ENCODE measurements around the gene CRYGN.

CRYGN gene

GRCh38 chr7:151468217-151469018, 28.5 kb upstream of the CRYGN start:
- Mint-ChIP-seq H3K4me1 (peaks cover 38% of the 10 kb centered on the region), H3K4me3 (no peak overlapping the region), H3K9me3 (peaks cover 6% of the 10 kb centered on the region), H3K36me3 (peaks cover 57% of the 10 kb centered on the region), H3K27ac (peak overlapping the region; percentile 83), H3K27me3 (no peaks in the 10 kb centered on the region)

GRCh38 chr7:151465169-151465568, 25.2 kb upstream of the CRYGN start:
- Mint-ChIP-seq H3K27me3 (no peaks in the 10 kb centered on the region), H3K27ac (no peak overlapping the region), H3K9me3 (peaks cover 6% of the 10 kb centered on the region), H3K36me3 (peaks cover 57% of the 10 kb centered on the region), H3K4me3 (no peak overlapping the region), H3K4me1 (peaks cover 15% of the 10 kb centered on the region)

- Mint-ChIP-seq H3K4me3 (no peak overlapping the region), H3K9me3 (peaks cover 6% of the 10 kb centered on the region), H3K36me3 (peaks cover 33% of the 10 kb centered on the region), H3K4me1 (no peaks in the 10 kb centered on the region), H3K27me3 (no peaks in the 10 kb centered on the region), H3K27ac (no peak overlapping the region)
Measured at GRCh38 chr7:151462306-151462779, 22.4 kb upstream of the CRYGN start.

DNA sequence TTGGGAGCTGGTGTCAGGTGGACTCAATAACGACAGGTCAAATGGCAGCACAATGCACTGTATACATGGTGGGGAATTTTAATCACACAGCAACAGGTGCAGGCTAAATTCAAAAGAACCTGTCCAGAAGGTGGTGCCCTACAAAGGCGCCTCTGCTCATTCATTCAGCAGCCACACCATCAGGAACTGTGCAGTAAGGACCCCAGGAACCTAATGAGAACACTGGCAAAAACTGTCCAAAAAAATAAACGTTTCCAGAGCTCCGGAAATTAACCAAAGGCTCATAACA, 21.9 kb upstream of the CRYGN start:
- Mint-ChIP-seq H3K27ac (no peak overlapping the region), H3K9me3 (peaks cover 6% of the 10 kb centered on the region), H3K4me3 (no peak overlapping the region), H3K27me3 (no peaks in the 10 kb centered on the region), H3K36me3 (peaks cover 30% of the 10 kb centered on the region), H3K4me1 (no peaks in the 10 kb centered on the region)

GRCh38 chr7:151461096-151461941, 21.4 kb upstream of the CRYGN start:
- Mint-ChIP-seq H3K27ac (peak overlapping the region; percentile 41), H3K9me3 (peaks cover 6% of the 10 kb centered on the region), H3K4me1 (no peaks in the 10 kb centered on the region), H3K36me3 (peaks cover 30% of the 10 kb centered on the region), H3K27me3 (no peaks in the 10 kb centered on the region), H3K4me3 (no peak overlapping the region)

GRCh38 chr7:151460474-151460855, 20.5 kb upstream of the CRYGN start:
- no peaks in the 10 kb centered on the region for H3K4me1 Mint-ChIP-seq
- no peak overlapping the region for H3K27ac Mint-ChIP-seq
- no peaks in the 10 kb centered on the region for H3K27me3 Mint-ChIP-seq
- H3K9me3 Mint-ChIP-seq: peaks cover 6% of the 10 kb centered on the region
- H3K4me3 Mint-ChIP-seq: no peak overlapping the region
- peaks cover 23% of the 10 kb centered on the region for H3K36me3 Mint-ChIP-seq

GRCh38 chr7:151459726-151460473, 20.0 kb upstream of the CRYGN start:
- Mint-ChIP-seq H3K27ac (no peak overlapping the region), H3K4me3 (no peak overlapping the region), H3K4me1 (no peaks in the 10 kb centered on the region), H3K27me3 (no peaks in the 10 kb centered on the region), H3K36me3 (peaks cover 18% of the 10 kb centered on the region), H3K9me3 (peaks cover 6% of the 10 kb centered on the region)

GRCh38 chr7:151457534-151457933, 17.6 kb upstream of the CRYGN start:
- no peaks in the 10 kb centered on the region for H3K36me3 Mint-ChIP-seq
- no peak overlapping the region for H3K27ac Mint-ChIP-seq
- H3K27me3 Mint-ChIP-seq: no peaks in the 10 kb centered on the region
- H3K4me1 Mint-ChIP-seq: no peaks in the 10 kb centered on the region
- H3K9me3 Mint-ChIP-seq: no peaks in the 10 kb centered on the region
- no peak overlapping the region for H3K4me3 Mint-ChIP-seq

DNA sequence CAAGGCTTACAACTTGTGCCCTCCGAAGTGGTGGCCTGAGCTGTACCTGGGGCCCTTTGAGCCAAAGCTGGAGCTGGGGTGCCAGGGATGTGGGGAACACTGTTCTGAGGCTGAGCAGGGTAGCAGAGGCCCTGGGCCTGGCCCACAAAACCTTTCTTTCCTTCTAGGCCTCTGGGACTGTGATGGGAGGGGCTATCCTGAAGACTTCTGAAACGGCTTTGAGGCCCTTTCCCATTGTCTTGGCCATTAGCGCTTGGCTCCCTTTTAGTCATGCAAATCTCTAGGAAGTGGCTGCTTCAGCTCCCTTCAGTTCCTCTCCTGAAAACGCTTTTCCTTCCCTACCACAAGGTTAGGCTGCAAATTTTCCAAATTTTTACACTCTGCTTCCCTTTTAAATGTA, 16.8 kb upstream of the CRYGN start:
- no peaks in the 10 kb centered on the region for H3K4me1 Mint-ChIP-seq
- H3K9me3 Mint-ChIP-seq: no peaks in the 10 kb centered on the region
- no peak overlapping the region for H3K27ac Mint-ChIP-seq
- no peaks in the 10 kb centered on the region for H3K27me3 Mint-ChIP-seq
- H3K4me3 Mint-ChIP-seq: no peak overlapping the region
- no peaks in the 10 kb centered on the region for H3K36me3 Mint-ChIP-seq

DNA sequence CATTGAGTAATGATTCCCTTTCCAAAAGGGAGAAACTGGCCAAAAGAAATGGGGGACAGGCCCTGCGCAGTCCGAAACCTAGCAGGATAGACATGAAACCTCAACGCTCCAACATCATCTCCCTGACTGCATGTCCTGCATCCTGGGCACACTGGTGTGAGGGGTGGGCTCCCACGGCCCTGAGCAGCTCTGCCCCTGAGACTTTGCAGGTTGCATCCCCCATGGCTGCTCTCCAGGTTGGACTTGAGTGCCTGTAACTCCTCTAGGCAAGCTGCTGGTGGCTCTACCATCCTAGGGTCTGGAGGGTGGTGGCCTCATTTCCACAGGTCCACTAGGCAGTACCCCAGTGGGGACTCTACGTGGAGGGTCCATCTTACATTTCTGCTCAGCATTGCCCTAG, 16.3 kb upstream of the CRYGN start:
- Mint-ChIP-seq H3K9me3 (no peaks in the 10 kb centered on the region), H3K27ac (no peak overlapping the region), H3K4me1 (no peaks in the 10 kb centered on the region), H3K4me3 (no peak overlapping the region), H3K36me3 (no peaks in the 10 kb centered on the region), H3K27me3 (no peaks in the 10 kb centered on the region)

DNA sequence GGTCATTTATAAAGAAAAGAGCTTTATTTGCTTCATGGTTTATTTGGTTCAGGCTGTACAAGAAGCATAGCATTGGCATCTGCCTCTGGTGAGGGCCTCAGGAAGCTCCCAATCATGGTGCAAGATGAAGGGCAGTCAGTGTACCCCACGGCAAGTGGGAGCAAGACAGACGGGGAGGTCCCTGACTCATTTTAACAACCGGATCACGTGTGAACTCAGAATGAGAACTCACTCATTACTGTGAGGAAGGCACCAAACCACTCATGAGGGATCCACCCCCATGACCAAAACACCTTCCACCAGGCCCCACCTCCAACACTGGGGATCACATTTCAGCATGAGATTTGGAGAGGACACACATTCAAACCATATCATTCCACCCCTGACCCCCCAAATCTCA, 15.7 kb upstream of the CRYGN start:
- H3K4me1 Mint-ChIP-seq: no peaks in the 10 kb centered on the region
- H3K27me3 Mint-ChIP-seq: no peaks in the 10 kb centered on the region
- no peak overlapping the region for H3K4me3 Mint-ChIP-seq
- H3K36me3 Mint-ChIP-seq: no peaks in the 10 kb centered on the region
- no peak overlapping the region for H3K27ac Mint-ChIP-seq
- H3K9me3 Mint-ChIP-seq: no peaks in the 10 kb centered on the region

- Mint-ChIP-seq H3K27ac (no peak overlapping the region), H3K36me3 (no peaks in the 10 kb centered on the region), H3K4me3 (no peak overlapping the region), H3K27me3 (no peaks in the 10 kb centered on the region), H3K4me1 (no peaks in the 10 kb centered on the region), H3K9me3 (no peaks in the 10 kb centered on the region)
Measured at GRCh38 chr7:151454932-151455530, 15.1 kb upstream of the CRYGN start.

GRCh38 chr7:151454305-151454704, 14.4 kb upstream of the CRYGN start:
- Mint-ChIP-seq H3K27ac (no peak overlapping the region), H3K36me3 (no peaks in the 10 kb centered on the region), H3K4me1 (peaks cover 5% of the 10 kb centered on the region), H3K9me3 (no peaks in the 10 kb centered on the region), H3K4me3 (no peak overlapping the region), H3K27me3 (no peaks in the 10 kb centered on the region)

DNA sequence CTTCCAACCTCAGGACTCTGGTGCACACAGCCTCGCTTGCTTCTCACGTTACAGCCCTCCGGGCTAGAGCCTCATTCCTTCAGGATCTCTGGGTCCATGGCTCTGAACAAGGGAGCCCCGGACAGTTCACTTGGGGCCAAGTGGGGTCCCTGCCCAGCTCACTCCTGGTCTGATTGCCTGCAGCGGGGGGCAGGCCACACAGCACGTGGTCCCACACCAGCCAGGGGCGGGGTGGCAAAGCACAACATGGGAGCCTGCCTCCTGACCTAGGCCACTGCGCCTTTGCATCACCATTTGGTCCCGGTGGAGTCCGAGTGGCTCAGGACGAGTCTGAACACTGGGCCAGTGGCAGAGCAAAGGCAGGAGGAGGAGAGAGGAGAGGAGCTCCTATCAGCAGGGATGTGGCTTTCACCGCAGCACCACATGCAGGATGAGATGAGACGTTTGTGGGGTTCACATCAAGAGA, 13.4 kb upstream of the CRYGN start:
- no peaks in the 10 kb centered on the region for H3K9me3 Mint-ChIP-seq
- peaks cover 5% of the 10 kb centered on the region for H3K4me1 Mint-ChIP-seq
- H3K4me3 Mint-ChIP-seq: no peak overlapping the region
- H3K27me3 Mint-ChIP-seq: no peaks in the 10 kb centered on the region
- H3K36me3 Mint-ChIP-seq: no peaks in the 10 kb centered on the region
- H3K27ac Mint-ChIP-seq: no peak overlapping the region

- Mint-ChIP-seq H3K4me1 (peaks cover 5% of the 10 kb centered on the region), H3K27ac (no peak overlapping the region), H3K27me3 (no peaks in the 10 kb centered on the region), H3K36me3 (no peaks in the 10 kb centered on the region), H3K9me3 (no peaks in the 10 kb centered on the region), H3K4me3 (no peak overlapping the region)
Measured at GRCh38 chr7:151452680-151453325, 12.9 kb upstream of the CRYGN start.

Measured in activated naive CD4-positive, alpha-beta T cell treated with anti-CD3 and anti-CD28 coated beads, Interleukin-2, amount 50 U/mL, for 24 hours (primary cell).